ENCODE results near the gene PRR14. TPM values are rescaled to one million over a fixed set of nuclear protein-coding genes. Genes with fewer than 3 reads are reported as not detected.

The PRR14 gene
- total RNA-seq (2014; rRNA removed; shearing (Covaris generic); ENCODE audit: low replicate concordance) = 17.4 and 42.0 TPM in 2 replicates

GRCh38 chr16:30650369-30651123, at the start of gene PRR14:
TSS of gene PRR14 (plus strand) at chr16:30650960. CDS start at chr16:30651646, 686 bp downstream.
- Histone ChIP-seq H3K9ac (ENCODE audit: low read length) (peak within 1 kb of the TSS; percentile 99), H2AFZ (ENCODE audit: low read length) (peak within 1 kb of the TSS; percentile 80), H3K9me3 (ENCODE audit: low read length) (no peaks in the 10 kb centered on the region), H3K36me3 (ENCODE audit: insufficient read depth, low read length) (no peaks in the 10 kb centered on the region), H3K4me2 (ENCODE audit: low read depth, low read length, poor library complexity, severe bottlenecking) (peak within 1 kb of the TSS; percentile 100), H3K4me1 (ENCODE audit: low read length) (peaks cover 13% of the 10 kb centered on the region), H3K79me2 (ENCODE audit: low read length) (peaks cover 10% of the 10 kb centered on the region; the same call in 1 of the 2 replicates), H3K27me3 (ENCODE audit: low read length) (no peaks in the 10 kb centered on the region), H3K4me3 (ENCODE audit: low read length) (peak within 1 kb of the TSS; percentile 100), H4K20me1 (ENCODE audit: insufficient read depth, low read depth, low read length) (no peaks in the 10 kb centered on the region), H3K27ac (ENCODE audit: low read length) (peak within 1 kb of the TSS; percentile 90), H3K9me2 (replicated peaks; ENCODE audit: insufficient read depth, low read length) (no peaks in the 10 kb centered on the region; the same call in 1 of the 2 replicates)
- peak; percentile 99 for DNase-seq

- H3K4me2 ChIP-seq (ENCODE audit: low read depth, low read length, poor library complexity, severe bottlenecking) = no peak overlapping the region
- no peaks in the 10 kb centered on the region for H3K9me2 ChIP-seq (replicated peaks; ENCODE audit: insufficient read depth, low read length)
- no peak overlapping the region for H3K27ac ChIP-seq (ENCODE audit: low read length)
- H3K9me3 ChIP-seq (ENCODE audit: low read length) = no peaks in the 10 kb centered on the region
- no peaks in the 10 kb centered on the region for H4K20me1 ChIP-seq (ENCODE audit: insufficient read depth, low read depth, low read length)
- H3K9ac ChIP-seq (ENCODE audit: low read length) = no peak overlapping the region
- H3K27me3 ChIP-seq (ENCODE audit: low read length) = no peaks in the 10 kb centered on the region
- peaks cover 11% of the 10 kb centered on the region for H3K36me3 ChIP-seq (ENCODE audit: insufficient read depth, low read length)
- no peak overlapping the region for H3K4me3 ChIP-seq (ENCODE audit: low read length)
- H3K4me1 ChIP-seq (ENCODE audit: low read length) = no peaks in the 10 kb centered on the region
- H3K79me2 ChIP-seq (ENCODE audit: low read length) = no peaks in the 10 kb centered on the region
- no peak overlapping the region for H2AFZ ChIP-seq (ENCODE audit: low read length)
- no peak for DNase-seq
Measured at GRCh38 chr16:30601966-30602365, 48.8 kb upstream of the PRR14 start.

- Histone ChIP-seq H3K36me3 (ENCODE audit: insufficient read depth, low read length) (peaks cover 11% of the 10 kb centered on the region), H3K79me2 (ENCODE audit: low read length) (peaks cover 3% of the 10 kb centered on the region), H4K20me1 (ENCODE audit: insufficient read depth, low read depth, low read length) (no peaks in the 10 kb centered on the region), H3K4me2 (ENCODE audit: low read depth, low read length, poor library complexity, severe bottlenecking) (no peak overlapping the region), H2AFZ (ENCODE audit: low read length) (no peak overlapping the region), H3K27me3 (ENCODE audit: low read length) (no peaks in the 10 kb centered on the region), H3K4me3 (ENCODE audit: low read length) (no peak overlapping the region), H3K4me1 (ENCODE audit: low read length) (no peaks in the 10 kb centered on the region), H3K9ac (ENCODE audit: low read length) (no peak overlapping the region), H3K9me2 (replicated peaks; ENCODE audit: insufficient read depth, low read length) (no peaks in the 10 kb centered on the region), H3K9me3 (ENCODE audit: low read length) (no peaks in the 10 kb centered on the region), H3K27ac (ENCODE audit: low read length) (no peak overlapping the region)
- no peak for DNase-seq
Measured at GRCh38 chr16:30602616-30603277, 48.0 kb upstream of the PRR14 start.

- peaks cover 11% of the 10 kb centered on the region for H3K36me3 ChIP-seq (ENCODE audit: insufficient read depth, low read length)
- peaks cover 15% of the 10 kb centered on the region for H3K79me2 ChIP-seq (ENCODE audit: low read length)
Measured at GRCh38 chr16:30603945-30604315, 46.8 kb upstream of the PRR14 start.

GRCh38 chr16:30604316-30604947, 46.3 kb upstream of the PRR14 start:
- Histone ChIP-seq H3K79me2 (ENCODE audit: low read length) (peaks cover 20% of the 10 kb centered on the region), H3K4me1 (ENCODE audit: low read length) (peaks cover 11% of the 10 kb centered on the region), H3K4me2 (ENCODE audit: low read depth, low read length, poor library complexity, severe bottlenecking) (no peak overlapping the region), H3K27me3 (ENCODE audit: low read length) (no peaks in the 10 kb centered on the region), H4K20me1 (ENCODE audit: insufficient read depth, low read depth, low read length) (no peaks in the 10 kb centered on the region), H3K36me3 (ENCODE audit: insufficient read depth, low read length) (peaks cover 11% of the 10 kb centered on the region), H2AFZ (ENCODE audit: low read length) (no peak overlapping the region), H3K9me3 (ENCODE audit: low read length) (no peaks in the 10 kb centered on the region), H3K4me3 (ENCODE audit: low read length) (no peak overlapping the region), H3K9ac (ENCODE audit: low read length) (no peak overlapping the region), H3K9me2 (replicated peaks; ENCODE audit: insufficient read depth, low read length) (no peaks in the 10 kb centered on the region), H3K27ac (ENCODE audit: low read length) (no peak overlapping the region)
- no peak for DNase-seq

More at GRCh38 chr16:30603945-30604315, 46.8 kb upstream of the PRR14 start:
- Histone ChIP-seq H3K4me1 (ENCODE audit: low read length) (peaks cover 7% of the 10 kb centered on the region), H3K9me3 (ENCODE audit: low read length) (no peaks in the 10 kb centered on the region), H3K4me2 (ENCODE audit: low read depth, low read length, poor library complexity, severe bottlenecking) (no peak overlapping the region), H4K20me1 (ENCODE audit: insufficient read depth, low read depth, low read length) (no peaks in the 10 kb centered on the region), H3K27me3 (ENCODE audit: low read length) (no peaks in the 10 kb centered on the region), H3K4me3 (ENCODE audit: low read length) (no peak overlapping the region), H3K9me2 (replicated peaks; ENCODE audit: insufficient read depth, low read length) (no peaks in the 10 kb centered on the region), H3K9ac (ENCODE audit: low read length) (no peak overlapping the region), H2AFZ (ENCODE audit: low read length) (no peak overlapping the region), H3K27ac (ENCODE audit: low read length) (no peak overlapping the region)
- no peak for DNase-seq

GRCh38 chr16:30605158-30605557, 45.6 kb upstream of the PRR14 start:
- Histone ChIP-seq H3K4me3 (ENCODE audit: low read length) (no peak overlapping the region), H3K4me2 (ENCODE audit: low read depth, low read length, poor library complexity, severe bottlenecking) (no peak overlapping the region), H2AFZ (ENCODE audit: low read length) (no peak overlapping the region), H3K36me3 (ENCODE audit: insufficient read depth, low read length) (peaks cover 11% of the 10 kb centered on the region), H3K9me2 (replicated peaks; ENCODE audit: insufficient read depth, low read length) (no peaks in the 10 kb centered on the region), H4K20me1 (ENCODE audit: insufficient read depth, low read depth, low read length) (no peaks in the 10 kb centered on the region), H3K4me1 (ENCODE audit: low read length) (peaks cover 11% of the 10 kb centered on the region), H3K79me2 (ENCODE audit: low read length) (peaks cover 26% of the 10 kb centered on the region), H3K27me3 (ENCODE audit: low read length) (no peaks in the 10 kb centered on the region), H3K9me3 (ENCODE audit: low read length) (no peaks in the 10 kb centered on the region), H3K27ac (ENCODE audit: low read length) (no peak overlapping the region), H3K9ac (ENCODE audit: low read length) (no peak overlapping the region)
- no peak for DNase-seq

GRCh38 chr16:30606004-30606403, 44.8 kb upstream of the PRR14 start:
- Histone ChIP-seq H3K4me2 (ENCODE audit: low read depth, low read length, poor library complexity, severe bottlenecking) (no peak overlapping the region), H3K9ac (ENCODE audit: low read length) (no peak overlapping the region), H3K9me2 (replicated peaks; ENCODE audit: insufficient read depth, low read length) (no peaks in the 10 kb centered on the region), H3K4me1 (ENCODE audit: low read length) (peaks cover 14% of the 10 kb centered on the region), H3K27ac (ENCODE audit: low read length) (no peak overlapping the region), H2AFZ (ENCODE audit: low read length) (no peak overlapping the region), H3K9me3 (ENCODE audit: low read length) (no peaks in the 10 kb centered on the region), H3K79me2 (ENCODE audit: low read length) (peaks cover 26% of the 10 kb centered on the region), H3K36me3 (ENCODE audit: insufficient read depth, low read length) (peaks cover 11% of the 10 kb centered on the region), H4K20me1 (ENCODE audit: insufficient read depth, low read depth, low read length) (no peaks in the 10 kb centered on the region), H3K4me3 (ENCODE audit: low read length) (no peak overlapping the region), H3K27me3 (ENCODE audit: low read length) (no peaks in the 10 kb centered on the region)
- no peak for DNase-seq
